Erythroblast (primary cell): ENCODE data around the gene MPHOSPH10.
"Not testable (repeated sequence)": the region's sequence is repeated elsewhere in the genome, so short reads cannot be mapped to it uniquely, and the experiment has no call there.

Source experiments
- GATA1 ChIP-seq: IDR thresholded peaks from 2 replicates; pipeline ENCODE4 v1.6.1; 2011; ENCODE audit warnings: low read depth, mild to moderate bottlenecking, control low read depth, low read length, moderate library complexity
- POLR2A ChIP-seq: IDR thresholded peaks from 2 replicates; pipeline ENCODE4 v1.6.1; 2011; ENCODE audit warnings: mild to moderate bottlenecking, low read length

- not testable (repeated sequence) for TF ChIP-seq POLR2A, GATA1
Observed at GRCh38 chr2:71178836-71179235, 48.4 kb downstream of the MPHOSPH10 start.
